RPMI7951 (cell line): Measurements from ENCODE around the gene ZNF174. TPM values are rescaled to one million over a fixed set of nuclear protein-coding genes. Genes with fewer than 3 reads are reported as not detected.
A peak's percentile ranks its signal among the peaks of the same experiment; 100 is the strongest.

Experiments used
- DNase-seq: peaks from one replicate; pipeline ENCODE4 v3.0.0-alpha.2; 2012; ENCODE audit warnings: low read depth
- total RNA-seq: library from RNA; depleted of rRNA; stranded (reverse); fragments of >200 nt; shearing (Covaris generic); gene quantifications from 2 replicates; pipeline ENCODE4 v1.2.3, GENCODE V29; 2014; rRNA removed

ZNF174 gene
- 4.9 and 7.9 TPM in 2 replicates for total RNA-seq

DNA sequence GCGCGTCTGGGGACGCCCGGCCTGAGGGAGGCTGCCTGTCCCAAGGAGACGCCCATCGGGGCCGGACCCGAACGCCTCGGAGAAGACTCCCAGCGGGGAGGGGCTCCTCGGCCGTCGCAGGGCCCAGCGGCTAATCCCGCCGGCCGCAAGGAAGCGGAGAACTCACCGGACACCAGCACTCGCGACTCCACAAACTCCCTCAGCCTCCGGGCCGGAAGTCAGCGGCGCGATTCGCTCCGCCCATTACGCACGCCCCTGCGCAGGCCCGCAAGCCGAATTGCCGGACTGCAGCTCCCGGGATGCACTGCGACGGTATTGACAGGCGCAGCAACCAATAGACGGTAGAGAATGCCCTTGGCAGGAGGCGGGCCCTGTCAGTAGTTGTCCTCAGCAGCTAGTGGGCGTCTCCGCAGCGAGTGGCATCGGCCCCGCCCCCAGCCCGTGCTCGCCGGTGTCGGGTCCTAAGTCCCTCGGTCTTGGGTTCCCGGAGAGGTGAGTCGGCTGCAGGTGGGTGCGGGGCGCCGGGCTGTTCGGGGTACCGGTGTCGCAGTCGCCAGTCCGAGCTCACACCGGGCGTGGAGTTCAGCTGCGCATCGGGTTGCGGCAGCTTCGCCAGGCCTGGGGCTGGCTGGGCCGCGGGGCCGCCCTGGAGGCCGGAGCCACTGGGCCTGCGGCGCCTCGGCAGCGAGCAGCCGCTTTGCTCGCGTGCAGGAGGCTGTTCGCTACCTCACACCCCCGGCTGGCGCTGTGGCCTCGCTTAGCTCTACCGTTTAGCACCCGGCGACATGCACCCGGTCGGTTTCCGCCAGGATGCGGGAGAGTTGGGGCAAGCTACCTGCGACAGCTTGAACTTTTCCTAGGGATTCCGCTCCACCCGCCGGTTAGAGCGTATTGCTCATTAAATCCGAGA is at the start of gene ZNF174, which contains the start of gene ZSCAN32:
Gene ZNF174 (plus strand): TSS at position 437 of the 910 bp plus-strand sequence. CDS start 790 bp downstream, outside the sequence.
Gene ZSCAN32 (minus strand): TSS at position 226 of the 910 bp plus-strand sequence. CDS start 3,447 bp downstream, outside the sequence.
- DNase-seq: peak; percentile 98

DNA sequence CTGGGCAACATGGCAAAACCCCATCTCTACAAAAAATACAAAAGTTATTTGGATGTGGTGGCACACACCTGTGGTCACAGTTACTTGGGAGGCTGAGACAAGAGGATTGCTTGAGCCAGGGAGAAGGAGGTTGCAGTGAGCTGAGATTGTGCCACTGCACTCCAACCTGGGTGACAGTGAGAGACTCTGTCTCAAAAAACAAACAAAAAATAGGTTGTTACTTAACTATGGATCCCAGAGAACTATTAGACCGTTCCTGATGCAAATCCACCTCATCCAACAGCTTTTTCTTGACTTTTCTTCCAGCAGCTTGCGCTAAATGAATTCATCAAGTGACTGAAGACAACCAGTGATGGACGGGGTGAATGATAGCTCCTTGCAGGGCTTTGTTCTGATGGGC is 45.4 kb upstream of the ZNF174 start, which contains the start of gene OR2C1:
Gene OR2C1 (plus strand): TSS at position 301 of the 400 bp plus-strand sequence. CDS start 52 bp downstream, at position 353.
- no peak for DNase-seq

DNA sequence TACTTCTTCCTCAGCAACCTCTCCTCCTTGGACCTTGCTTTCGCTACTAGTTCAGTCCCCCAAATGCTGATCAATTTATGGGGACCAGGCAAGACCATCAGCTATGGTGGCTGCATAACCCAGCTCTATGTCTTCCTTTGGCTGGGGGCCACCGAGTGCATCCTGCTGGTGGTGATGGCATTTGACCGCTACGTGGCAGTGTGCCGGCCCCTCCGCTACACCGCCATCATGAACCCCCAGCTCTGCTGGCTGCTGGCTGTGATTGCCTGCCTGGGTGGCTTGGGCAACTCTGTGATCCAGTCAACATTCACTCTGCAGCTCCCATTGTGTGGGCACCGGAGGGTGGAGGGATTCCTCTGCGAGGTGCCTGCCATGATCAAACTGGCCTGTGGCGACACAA is 44.9 kb upstream of the ZNF174 start:
- no peak for DNase-seq

DNA sequence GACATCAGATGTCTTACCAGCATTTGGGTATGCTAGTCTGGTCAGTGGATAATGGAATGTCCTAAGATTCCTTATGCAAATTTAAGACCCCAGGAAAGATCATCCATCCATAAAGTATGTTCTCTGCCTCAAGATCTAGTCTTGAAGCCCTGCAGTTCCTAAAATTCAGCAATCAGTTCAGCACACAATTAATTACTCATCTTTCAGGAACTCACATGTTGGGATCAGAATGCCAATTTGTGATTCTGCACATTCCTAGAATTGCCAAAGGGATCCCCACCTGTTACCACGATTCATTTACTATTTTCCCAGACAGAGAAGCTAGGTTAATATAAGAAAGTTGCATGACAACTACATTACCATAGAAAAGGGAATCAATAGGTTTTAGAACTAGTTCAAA is 42.1 kb upstream of the ZNF174 start:
- no peak for DNase-seq

DNA sequence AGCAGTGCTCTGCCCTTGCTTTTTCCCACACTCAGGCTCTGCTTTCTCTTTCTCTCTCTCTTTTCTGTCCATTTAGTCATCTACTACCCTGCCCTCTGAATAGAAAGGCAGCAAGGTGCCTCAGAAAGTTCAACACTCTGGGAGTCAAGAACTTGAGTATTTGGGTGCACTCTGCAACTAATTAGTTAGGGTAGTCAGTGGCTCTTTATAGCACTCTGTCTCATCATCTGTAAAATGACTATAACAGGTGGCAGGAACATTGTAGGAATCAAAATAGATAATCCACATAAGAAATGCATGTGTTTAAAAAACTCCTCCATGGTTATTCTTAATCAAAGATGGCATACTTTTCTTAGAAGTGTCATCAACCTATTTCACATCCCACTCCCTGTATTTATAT is 38.1 kb upstream of the ZNF174 start:
- no peak for DNase-seq

DNA sequence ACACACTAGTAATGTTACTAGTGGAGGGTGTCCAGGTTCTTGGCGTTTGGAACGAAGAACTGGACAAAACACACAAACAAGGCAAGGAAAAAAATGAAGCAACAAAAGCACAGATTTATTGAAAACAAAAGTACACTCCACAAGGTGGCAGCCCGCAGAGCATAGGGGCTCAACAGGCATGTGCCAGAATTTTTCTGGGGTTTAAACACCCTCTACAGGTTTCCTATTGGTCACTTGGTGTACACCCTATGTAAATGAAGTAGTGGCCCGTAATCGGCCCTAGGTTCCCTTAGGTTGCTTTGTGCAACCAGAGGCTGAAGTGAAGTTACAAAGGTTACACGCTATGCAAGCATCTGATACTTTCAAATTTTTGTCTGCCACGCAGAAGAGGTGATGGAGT is 37.2 kb upstream of the ZNF174 start:
- DNase-seq: no peak

DNA sequence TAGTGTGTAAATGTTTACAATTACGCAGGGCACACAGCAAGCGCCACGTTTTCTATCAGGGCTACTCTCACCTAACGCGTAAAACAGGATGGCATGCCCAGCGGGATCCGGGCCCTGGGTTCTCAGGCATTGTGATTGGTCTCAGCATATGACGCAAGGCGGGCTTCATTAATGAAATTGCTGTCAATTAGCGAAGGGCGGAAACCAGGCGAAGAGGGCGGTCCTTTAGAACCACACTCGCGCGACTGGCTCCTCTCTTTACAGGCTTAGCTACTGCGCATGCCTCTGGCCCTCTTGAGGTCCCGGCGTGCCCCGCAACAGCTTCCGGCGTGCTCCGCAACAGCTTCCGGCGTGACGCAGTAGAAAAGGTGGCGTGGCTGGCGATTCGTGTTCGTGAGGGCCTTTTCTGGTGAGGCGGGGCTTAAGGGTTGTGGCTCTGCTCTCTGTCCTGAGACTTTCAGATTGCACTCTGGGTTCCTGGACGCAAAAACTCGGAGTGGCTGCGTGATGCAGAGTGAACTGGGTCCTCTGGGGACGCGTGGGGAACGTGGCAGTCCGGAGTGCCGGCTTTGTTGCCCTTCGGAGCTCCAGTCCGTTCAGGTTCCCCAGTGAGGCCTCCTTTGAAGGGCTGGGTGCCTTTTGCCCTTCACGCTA is 36.1 kb upstream of the ZNF174 start:
- DNase-seq: peak; percentile 94

DNA sequence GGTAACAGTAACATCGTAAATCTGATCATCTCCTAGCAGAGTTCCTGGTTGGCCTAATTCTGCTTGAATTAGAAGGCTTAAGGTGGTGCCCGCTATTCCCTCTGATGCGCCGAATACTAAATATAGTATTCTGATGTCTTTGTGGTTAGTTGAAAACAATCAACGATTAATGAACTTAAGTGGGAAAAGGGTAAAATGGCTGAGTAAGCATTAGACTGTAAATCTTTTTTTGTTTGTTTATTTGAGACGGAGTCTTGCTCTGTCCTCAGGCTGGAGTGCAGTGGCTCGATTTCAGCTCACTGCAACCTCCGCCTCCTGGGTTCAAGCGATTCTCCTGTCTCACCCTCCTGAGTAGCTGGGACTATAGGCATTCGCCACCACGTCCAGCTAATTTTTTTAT is 31.9 kb upstream of the ZNF174 start:
- no peak for DNase-seq

DNA sequence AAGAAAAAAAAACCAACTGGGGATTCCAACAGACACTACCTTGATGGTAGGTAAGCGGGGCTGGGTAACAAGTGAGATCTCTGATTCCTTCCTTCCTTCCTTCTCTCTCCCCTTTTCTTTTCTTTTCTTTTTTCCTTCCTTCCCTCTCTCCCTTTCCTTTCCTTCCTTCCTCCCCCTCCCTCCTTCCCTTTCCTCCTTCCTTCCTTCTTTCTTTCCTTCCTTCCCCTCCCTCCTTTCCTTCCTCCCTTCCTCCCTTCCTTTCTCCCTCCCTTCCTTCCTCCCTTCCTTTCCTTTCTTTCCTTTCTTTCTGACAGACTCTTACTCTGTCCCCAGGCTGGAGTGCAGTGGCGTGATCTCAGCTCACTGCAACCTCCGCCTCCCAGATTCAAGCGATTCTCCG is 25.3 kb upstream of the ZNF174 start:
- DNase-seq: no peak

DNA sequence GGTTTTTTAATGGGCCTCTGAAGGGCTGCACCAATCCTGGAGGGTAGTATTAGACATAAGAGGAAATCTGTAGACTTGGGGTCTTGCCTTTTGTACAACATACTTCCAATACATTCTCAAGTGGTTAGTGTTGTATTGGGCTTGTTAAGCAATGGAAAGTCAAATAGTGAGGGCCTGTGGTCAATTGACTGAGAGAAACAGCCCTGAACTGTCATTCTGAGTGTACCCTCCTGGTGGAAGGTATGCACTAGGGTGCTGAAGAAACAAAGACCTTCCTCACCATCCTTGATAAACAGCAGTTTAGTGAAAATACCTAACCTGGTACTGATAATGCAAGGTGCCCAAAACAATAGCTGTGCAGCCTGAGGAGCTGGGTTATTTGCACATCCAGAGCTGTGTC is 23.1 kb upstream of the ZNF174 start:
- no peak for DNase-seq

DNA sequence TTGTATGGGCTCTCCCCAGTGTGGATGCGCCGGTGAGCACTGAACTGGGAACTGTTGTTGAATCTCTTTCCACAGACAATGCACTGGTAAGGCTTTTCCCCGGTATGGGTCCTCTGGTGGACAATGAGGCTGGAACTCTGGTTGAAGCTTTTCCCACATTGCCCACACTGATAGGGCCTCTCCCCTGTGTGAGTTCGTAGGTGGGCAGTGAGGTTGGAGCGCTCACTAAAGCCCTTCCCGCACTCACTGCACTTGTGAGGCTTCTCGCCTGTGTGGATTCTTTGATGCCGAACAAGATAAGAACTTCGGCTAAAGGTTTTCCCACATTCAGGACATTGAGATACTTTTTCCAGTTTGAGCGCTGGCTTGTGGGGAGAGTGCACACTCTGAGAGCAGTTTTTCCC is 18.0 kb upstream of the ZNF174 start:
- no peak for DNase-seq

DNA sequence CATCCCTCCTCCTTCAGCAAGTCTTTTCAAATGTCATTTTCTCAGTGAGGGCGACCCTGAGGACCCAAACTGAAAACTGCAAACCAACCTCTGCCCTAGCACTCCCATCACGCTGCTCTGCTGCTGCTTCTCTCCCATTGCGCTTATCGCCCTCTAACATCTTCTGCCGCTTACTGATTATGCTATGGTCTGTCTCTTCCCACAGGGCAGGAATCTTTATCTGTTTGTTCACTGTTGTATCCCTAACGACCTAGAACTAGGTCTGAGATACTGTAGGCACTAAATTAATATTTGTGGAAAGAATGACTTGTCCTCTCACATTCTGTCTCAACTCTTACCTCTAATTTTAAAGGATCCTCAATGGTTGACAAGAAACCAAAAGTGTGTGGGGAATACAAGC is 12.7 kb upstream of the ZNF174 start:
- DNase-seq: no peak

DNA sequence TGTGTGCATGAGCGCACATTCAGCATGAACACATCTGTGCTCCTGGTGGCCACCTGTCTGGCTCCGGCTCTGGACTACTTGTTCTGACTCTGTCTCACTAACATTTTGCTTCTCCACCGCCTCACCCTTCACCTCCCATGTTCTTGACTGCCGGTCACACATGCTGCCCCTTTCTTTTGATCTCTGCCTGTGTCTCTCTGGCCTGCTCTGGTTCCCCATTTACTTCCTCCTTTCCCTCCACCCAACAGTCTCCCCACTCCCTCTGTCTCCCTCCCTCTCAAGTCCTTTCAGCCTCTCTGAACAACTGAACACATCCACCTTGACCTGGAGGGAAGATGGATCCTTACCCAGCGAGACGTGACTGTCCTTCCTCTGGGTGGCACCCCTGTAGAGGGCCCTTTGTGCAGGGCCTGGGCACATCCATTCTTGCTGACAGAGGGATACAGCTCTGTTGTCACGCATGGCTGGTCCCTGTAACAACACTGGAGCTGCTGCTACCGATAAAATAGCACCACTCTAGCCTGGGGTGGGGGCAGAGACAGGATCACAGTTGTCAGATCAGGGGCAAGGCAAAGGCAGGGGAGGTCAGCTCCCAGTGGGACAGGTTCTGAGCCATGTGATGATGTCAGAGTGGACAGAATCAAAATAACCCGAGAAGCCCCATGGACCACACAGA is 11.2 kb upstream of the ZNF174 start:
- no peak for DNase-seq

DNA sequence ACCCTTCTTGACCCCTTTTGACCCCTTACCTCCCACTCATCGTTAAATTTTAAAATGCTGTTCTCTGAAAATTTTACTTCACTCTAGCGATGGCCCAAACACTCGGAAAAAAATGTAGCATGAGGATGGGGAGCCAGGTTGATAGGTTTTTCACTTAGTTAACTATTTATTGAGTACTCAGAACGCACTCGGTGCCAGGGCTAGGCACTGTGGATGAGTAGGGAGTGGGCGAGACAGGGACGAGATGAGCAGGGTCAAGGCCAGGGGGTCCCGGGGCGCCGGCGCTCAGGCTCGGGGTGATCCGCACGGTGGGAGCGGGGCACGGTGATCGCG is 603 bp upstream of the ZNF174 start:
- DNase-seq: no peak

DNA sequence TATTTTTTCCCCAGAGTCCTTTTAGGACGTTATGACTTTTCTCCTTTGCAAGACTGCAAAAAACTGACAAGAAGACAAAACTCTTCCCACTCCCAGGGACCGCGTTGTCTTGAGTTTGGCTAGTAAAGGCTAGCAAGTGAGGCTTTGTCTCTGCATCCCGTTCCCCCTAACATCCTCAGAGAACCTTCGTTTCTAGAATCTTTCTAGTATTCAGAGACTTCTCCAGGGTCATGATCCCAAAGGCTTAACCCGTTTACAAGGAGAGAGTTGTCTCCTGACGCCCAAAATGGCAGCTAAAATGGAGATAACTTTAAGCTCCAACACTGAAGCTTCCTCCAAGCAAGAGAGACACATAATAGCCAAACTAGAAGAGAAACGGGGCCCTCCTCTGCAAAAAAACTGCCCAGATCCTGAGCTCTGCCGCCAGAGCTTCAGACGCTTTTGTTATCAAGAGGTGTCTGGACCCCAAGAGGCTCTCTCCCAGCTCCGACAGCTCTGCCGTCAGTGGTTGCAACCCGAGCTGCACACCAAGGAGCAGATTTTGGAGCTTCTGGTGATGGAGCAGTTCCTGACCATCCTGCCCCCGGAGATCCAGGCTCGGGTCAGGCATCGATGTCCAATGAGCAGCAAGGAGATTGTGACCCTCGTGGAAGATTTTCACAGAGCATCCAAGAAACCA is 843 bp downstream of the ZNF174 start:
- DNase-seq: peak; percentile 3

DNA sequence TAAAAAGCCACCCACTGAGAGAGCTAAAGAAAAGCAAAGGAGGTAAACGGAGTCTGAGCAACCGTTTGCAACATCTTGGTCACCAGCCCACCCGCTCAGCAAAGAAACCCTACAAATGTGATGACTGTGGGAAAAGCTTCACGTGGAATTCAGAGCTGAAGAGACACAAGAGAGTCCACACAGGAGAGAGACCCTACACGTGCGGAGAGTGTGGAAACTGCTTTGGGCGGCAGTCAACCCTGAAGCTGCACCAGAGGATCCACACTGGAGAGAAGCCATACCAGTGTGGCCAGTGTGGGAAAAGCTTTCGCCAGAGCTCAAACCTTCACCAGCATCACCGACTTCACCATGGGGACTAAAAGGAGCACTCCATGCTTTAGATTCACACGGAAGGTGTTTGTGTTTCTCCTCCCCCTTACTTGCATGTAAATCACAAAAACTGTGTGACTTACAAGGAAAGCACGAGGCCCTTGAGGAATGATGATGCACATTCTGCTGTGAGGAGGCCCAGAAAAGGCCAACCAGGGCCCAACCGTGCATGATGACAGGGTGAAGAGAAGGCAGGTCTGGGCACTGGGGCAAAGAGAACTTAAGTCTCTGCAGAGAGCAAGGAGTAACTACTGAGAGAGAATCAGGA is 7.7 kb downstream of the ZNF174 start:
- DNase-seq: no peak

DNA sequence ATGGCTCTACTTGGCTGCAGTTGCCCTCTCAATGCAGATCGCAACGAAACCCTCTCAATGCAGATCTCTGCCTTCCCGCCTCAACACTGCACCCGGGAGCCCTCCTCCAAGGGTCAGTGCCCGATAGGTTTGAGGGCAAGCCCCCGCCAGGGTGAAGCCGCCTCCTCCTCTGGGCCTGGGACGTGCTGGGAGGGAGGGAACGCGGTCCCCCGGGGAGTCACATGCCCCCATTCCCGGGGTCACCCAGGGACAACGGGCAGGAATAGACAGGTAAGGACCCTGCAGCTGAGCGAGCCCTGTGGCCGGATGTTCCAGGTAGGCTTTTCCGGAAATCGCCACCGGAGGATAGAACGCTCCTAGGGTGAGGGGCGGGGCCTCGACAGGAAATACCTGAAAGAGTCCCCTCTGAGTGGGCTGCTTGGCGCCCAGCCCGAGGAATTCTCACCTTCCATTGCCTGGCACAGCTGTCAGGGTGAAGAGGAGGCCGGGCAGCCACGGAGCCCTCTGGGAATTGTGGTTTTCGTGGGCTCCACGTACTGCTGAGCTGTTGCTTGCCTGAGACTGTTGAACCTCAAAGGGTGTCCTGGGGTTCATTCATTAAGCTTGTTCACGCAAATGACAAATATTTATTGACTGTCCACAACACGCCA is 12.8 kb downstream of the ZNF174 start:
- DNase-seq: no peak

DNA sequence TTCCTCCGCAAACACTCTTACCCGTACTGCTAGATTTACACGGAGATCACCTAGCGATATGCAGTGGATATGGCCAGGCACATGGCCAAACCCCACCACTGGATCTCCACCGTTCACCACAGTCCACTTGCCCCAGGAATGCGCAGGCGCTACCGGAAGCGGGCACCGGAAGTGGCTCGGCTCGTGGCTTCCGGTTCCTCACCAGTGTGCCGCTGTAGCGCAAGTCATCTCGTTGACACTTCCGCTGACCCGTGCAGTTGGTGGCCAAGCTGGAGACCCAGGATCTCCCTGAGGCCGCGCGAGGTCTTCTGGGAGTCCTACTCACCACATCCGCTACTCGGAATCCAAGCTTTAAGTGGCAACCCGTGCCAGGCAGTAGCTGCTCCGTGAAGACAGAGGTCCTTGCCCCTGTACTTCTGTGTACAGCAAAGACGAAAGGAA is 30.8 kb downstream of the ZNF174 start:
- no peak for DNase-seq

DNA sequence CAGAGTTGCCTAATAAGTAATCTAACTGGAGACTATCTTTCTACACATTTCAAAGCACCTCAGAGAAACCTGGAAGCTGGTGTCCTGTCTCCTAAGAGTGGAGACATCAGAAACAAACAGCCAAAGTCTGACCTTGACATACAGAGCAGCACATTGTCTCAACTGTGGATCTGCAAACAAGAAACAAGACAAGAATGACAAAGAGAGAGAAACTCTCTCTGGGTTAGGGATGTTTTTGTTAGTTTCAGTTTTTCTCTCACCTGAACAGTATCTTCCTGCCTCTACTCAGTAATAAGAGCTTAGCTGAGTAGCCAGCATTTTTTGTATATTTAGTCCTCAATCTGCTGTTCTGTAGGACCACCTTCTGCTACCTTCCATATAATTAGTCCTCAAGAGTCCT is 33.4 kb downstream of the ZNF174 start:
- DNase-seq: no peak

DNA sequence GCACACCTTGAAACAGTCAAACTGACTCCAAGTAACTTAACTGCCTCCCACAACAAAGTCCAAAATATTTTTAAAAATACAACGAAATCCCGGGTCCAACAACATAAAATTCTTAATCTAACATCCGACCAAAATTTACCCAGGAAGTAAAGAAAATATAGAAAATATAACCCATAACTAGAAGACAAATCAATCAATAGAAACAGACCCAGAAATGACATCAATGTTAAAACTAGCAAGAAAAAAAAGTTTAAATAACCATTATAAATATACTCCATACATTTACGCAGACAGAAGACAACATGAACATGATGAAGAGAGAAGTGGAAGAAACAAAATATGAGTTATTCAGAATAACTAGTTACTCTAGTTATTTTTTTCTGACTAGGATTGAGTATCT is 38.6 kb downstream of the ZNF174 start:
- no peak for DNase-seq
